GM12878 (cell line): ENCODE results near the gene BCL2. TPM values are rescaled to one million over a fixed set of nuclear protein-coding genes. Genes with fewer than 3 reads are reported as not detected.

Experiments
- ATAC-seq: fragments of 200-7000 bp; cut with Tn5 transposase; 3 replicates; pipeline ENCODE4 v1.9.1; 2020; ENCODE audit warnings: mild to moderate bottlenecking, moderate library complexity
- BruUV-seq: library from RNA; stranded (reverse); fragments of 400-500 nt; replicated peaks from 2 replicates; lab custom pipeline; 2021; lab: Mats Ljungman, UMichigan
- CTCF ChIA-PET: fragments of 300-600 bp; sonication (Branson Sonifier 250); formaldehyde crosslinking; extraction: SDS; loops from one replicate; lab custom pipeline; 2021; ENCODE audit warnings: inconsistent platforms; lab: Yijun Ruan, JAX
- POLR2A ChIA-PET: fragments of 350-600 bp; formaldehyde crosslinking; extraction: SDS; loops from one replicate; lab custom pipeline; 2021; ENCODE audit warnings: inconsistent platforms; lab: Charles Lee
- RAD21 ChIA-PET: fragments of 300-600 bp; sonication (Branson Sonifier 250); formaldehyde crosslinking; loops from one replicate; lab custom pipeline; 2023; ENCODE audit warnings: antibody characterized with exemption; ENCODE audit not compliant: unreplicated experiment; lab: Charles Lee
- SMC1A ChIA-PET: fragments of 300-600 bp; sonication (Branson Sonifier 250); formaldehyde crosslinking; loops from one replicate; lab custom pipeline; 2023; ENCODE audit not compliant: unreplicated experiment, uncharacterized antibody; lab: Charles Lee
- DNase-seq: peaks from one replicate; pipeline ENCODE4 v3.0.0-alpha.2; 2011; ENCODE audit warnings: low read depth, low spot score
- FAIRE-seq: peaks from 3 replicates; lab custom pipeline; 2011; peaks lifted over from hg19 to GRCh38; lab: Jason Lieb, UNC
- H2AFZ ChIP-seq: 2 replicates; pipeline ENCODE4 v1.6.0; 2011; ENCODE audit warnings: low read depth, low read length, control low read depth; ENCODE audit not compliant: control insufficient read depth
- H3K27ac ChIP-seq: 2 replicates; pipeline ENCODE4 v1.5.1; 2011; ENCODE audit warnings: control low read depth; ENCODE audit not compliant: control insufficient read depth, insufficient read depth
- H3K27me3 ChIP-seq, 2 experiments: replicated peaks in 1 of 2; 2 replicates each; pipeline versions ENCODE4 v1.6.0 to v1.6.1; 2011; ENCODE audit warnings: low read length in 1 of 2; ENCODE audit not compliant: control insufficient read depth in 2 of 2, insufficient read depth in 2 of 2
- H3K36me3 ChIP-seq, 2 experiments: 2 replicates each; pipeline ENCODE4 v1.5.1; 2011; ENCODE audit warnings: low read length in 1 of 2; ENCODE audit not compliant: control insufficient read depth in 2 of 2, insufficient read depth in 2 of 2
- H3K4me1 ChIP-seq: 2 replicates; pipeline ENCODE4 v1.6.1; 2011; ENCODE audit warnings: mild to moderate bottlenecking, low read length, moderate library complexity, mixed read lengths; ENCODE audit not compliant: control insufficient read depth, insufficient read depth
- H3K4me2 ChIP-seq: 2 replicates; pipeline ENCODE4 v1.6.0; 2011; ENCODE audit warnings: control low read depth; ENCODE audit not compliant: control insufficient read depth, insufficient read depth
- H3K4me3 ChIP-seq: fragments of 200-600 bp; sonication (generic); 2 replicates; pipeline ENCODE4 v1.5.1; 2016
- H3K79me2 ChIP-seq: 2 replicates; pipeline ENCODE4 v1.6.0; 2011; ENCODE audit warnings: low read length; ENCODE audit not compliant: control insufficient read depth, insufficient read depth
- H3K9ac ChIP-seq: 2 replicates; pipeline ENCODE4 v1.8.0; 2011; ENCODE audit warnings: low read length, control low read depth, mixed read lengths; ENCODE audit not compliant: control insufficient read depth, insufficient read depth
- H3K9me3 ChIP-seq: replicated peaks from 3 replicates; pipeline ENCODE4 v1.5.1; 2011; ENCODE audit warnings: mild to moderate bottlenecking, low read length; ENCODE audit not compliant: control insufficient read depth, insufficient read depth
- H4K20me1 ChIP-seq: 2 replicates; pipeline ENCODE4 v1.6.0; 2011; ENCODE audit not compliant: control insufficient read depth, insufficient read depth
- IKZF1 ChIP-seq: fragments of 450-650 bp; conservative IDR thresholded peaks from 2 replicates; pipeline ENCODE4 v1.6.1; 2017; ENCODE audit warnings: antibody characterized with exemption, mild to moderate bottlenecking
- IRF5 ChIP-seq: fragments of 450-650 bp; IDR thresholded peaks from 2 replicates; pipeline ENCODE4 v1.6.1; 2017; ENCODE audit warnings: borderline replicate concordance
- KLF5 ChIP-seq: fragments of 450-650 bp; IDR thresholded peaks from 2 replicates; pipeline ENCODE4 v1.6.1; 2014; ENCODE audit warnings: mild to moderate bottlenecking; ENCODE audit not compliant: partially characterized antibody
- RBBP5 ChIP-seq: fragments of 200-600 bp; sonication (generic); conservative IDR thresholded peaks from 2 replicates; pipeline ENCODE4 v1.6.1; 2016
- ZBTB4 ChIP-seq: fragments of 450-650 bp; formaldehyde crosslinking; IDR thresholded peaks from 2 replicates; pipeline ENCODE4 v1.4.0; 2022; ENCODE audit warnings: mild to moderate bottlenecking, moderate library complexity
- WGBS: methylation state at CpG from one replicate; pipeline ENCODE4 v1.1.6; 2016; ENCODE audit warnings: low lambda C conversion rate; ENCODE audit not compliant: insufficient replicate concordance, insufficient coverage; ENCODE audit errors: missing lambda C conversion rate; 5-methylcytosine and 5-hydroxymethylcytosine counted together
- in situ Hi-C: fragments of 300-500 bp; cut with MboI; formaldehyde crosslinking; loops from 9 replicates; pipeline ENCODE4 v1.14.3; 2018; ENCODE audit warnings: mixed read lengths
- intact Hi-C: fragments of 100-400 bp; cut with micrococcal nuclease; formaldehyde crosslinking; loops from one replicate; pipeline ENCODE4 v1.14.2; 2022; ENCODE audit not compliant: unreplicated experiment
- polyA plus RNA-seq, 11 experiments: library from polyadenylated mRNA; depleted of rRNA in 4 of 11; unstranded in 6 of 11; stranded (reverse) in 5 of 11; fragments of >200 nt; fragmentation: Nextera tagmentation in 4 of 11; fragmentation: Illumina TruSeq in 1 of 11; extraction: Ambion mirVana in 4 of 11; extraction: Trizol in 1 of 11; gene quantifications; 1 replicate in 1 of 11; 2 replicates in 10 of 11; pipeline versions ENCODE4 v1.2.1 to v1.2.3, GENCODE V29; 2011 to 2016; ENCODE audit warnings: inconsistent platforms in 2 of 11, missing spikeins in 2 of 11, low read depth in 1 of 11
- total RNA-seq, 4 experiments: library from RNA; depleted of rRNA in 3 of 4; stranded (reverse); fragments of >200 nt in 3 of 4; fragmentation: Illumina TruSeq in 1 of 4; extraction: Trizol in 1 of 4; gene quantifications; 2 replicates each; pipeline versions ENCODE4 v1.2.1 to v1.2.3, GENCODE V29; 2013 to 2021

The BCL2 gene
- total and polyA plus RNA-seq, 10 of the 15 experiments (the other 5 are each of a cell fraction or from before 2014, with no cell fraction given): 4.1 to 47.8 (median 19.3) TPM

- BruUV-seq: no TSS peak
- Histone ChIP-seq H3K9ac (no peak overlapping the region), H3K27me3 (no peaks in the 10 kb centered on the region), H3K4me1 (peaks cover 83% of the 10 kb centered on the region), H3K79me2 (peaks cover 93% of the 10 kb centered on the region), H3K4me2 (no peak overlapping the region), H2AFZ (no peak overlapping the region), H3K4me3 (no peak overlapping the region), H3K9me3 (peaks cover 11% of the 10 kb centered on the region), H3K36me3 (peaks cover 0 to 1% of the 10 kb centered on the region in 2 experiments; a peak in 3 of 4 replicates), H3K27ac (peak overlapping the region; percentile 90), H4K20me1 (no peaks in the 10 kb centered on the region)
- 98% methylated on average over 9 of the region's 9 CpGs for WGBS
- intact Hi-C loops (no loop called here), in situ Hi-C loops (no loop called here)
- no peak for TF ChIP-seq IRF5
- 0 out of 2 replicates have a peak, but pooled peaks have one; percentile 10 for TF ChIP-seq IKZF1
- no peak for TF ChIP-seq RBBP5
- no peak for TF ChIP-seq KLF5
- no peak for TF ChIP-seq ZBTB4 (CRISPR knock-in tag)
- ATAC-seq: no peak
- ChIA-PET RAD21 (interaction anchor here (1.5 to 5.5 kb wide), 4 partner anchors 13 to 143 kb away, joined by 3 to 51 read pairs (median 10); no protein-coding TSS in a partner anchor), CTCF (interaction anchor here (1.0 to 1.4 kb wide), 3 partner anchors 8 to 17 kb away, joined by 3 to 5 read pairs (median 3); no protein-coding TSS in a partner anchor), POLR2A (interaction anchor here (1.1 to 2.2 kb wide), 5 partner anchors 8 to 99 kb away, joined by 3 to 11 read pairs (median 4); no protein-coding TSS in a partner anchor), SMC1A (interaction anchor here (0.6 to 4.5 kb wide), 11 partner anchors 11 to 712 kb away, joined by 3 to 50 read pairs (median 3); no protein-coding TSS in a partner anchor)
- no peak for FAIRE-seq
- no peak for DNase-seq
Measured at GRCh38 chr18:63179422-63179821, 140.1 kb downstream of the BCL2 start.
